ENCODE results near the gene ANKRD6.

The ANKRD6 gene

GRCh38 chr6:89506716-89507617 lies 74.0 kb downstream of the ANKRD6 start:
- no peak for DNase-seq (ENCODE audit: low read depth in 2 of 3, low spot score in 2 of 3)

- DNase-seq (ENCODE audit: low read depth in 2 of 3, low spot score in 2 of 3), result no peak
Observed at GRCh38 chr6:89508755-89509563, 76.0 kb downstream of the ANKRD6 start.

- no peak for DNase-seq (ENCODE audit: low read depth in 2 of 3, low spot score in 2 of 3)
Observed at GRCh38 chr6:89509777-89510281, 76.9 kb downstream of the ANKRD6 start.

GRCh38 chr6:89510393-89510792 lies 77.4 kb downstream of the ANKRD6 start:
- no peak for DNase-seq (ENCODE audit: low read depth in 2 of 3, low spot score in 2 of 3)

GRCh38 chr6:89518352-89519055 lies 85.6 kb downstream of the ANKRD6 start:
- no peak for DNase-seq (ENCODE audit: low read depth in 2 of 3, low spot score in 2 of 3)

- no peak for DNase-seq (ENCODE audit: low read depth in 2 of 3, low spot score in 2 of 3)
Observed at GRCh38 chr6:89520736-89521135, 87.8 kb downstream of the ANKRD6 start.

GRCh38 chr6:89522778-89523177 lies 89.8 kb downstream of the ANKRD6 start:
- DNase-seq (ENCODE audit: low read depth in 2 of 3, low spot score in 2 of 3), result no peak

GRCh38 chr6:89525786-89526562 lies 93.0 kb downstream of the ANKRD6 start:
- no peak for DNase-seq (ENCODE audit: low read depth in 2 of 3, low spot score in 2 of 3)

- no peak for DNase-seq (ENCODE audit: low read depth in 2 of 3, low spot score in 2 of 3)
Observed at GRCh38 chr6:89526563-89526869, 93.6 kb downstream of the ANKRD6 start.

GRCh38 chr6:89527634-89528033 lies 94.7 kb downstream of the ANKRD6 start:
- no peak for DNase-seq (ENCODE audit: low read depth in 2 of 3, low spot score in 2 of 3)

GRCh38 chr6:89528866-89529265 lies 95.9 kb downstream of the ANKRD6 start:
- DNase-seq (ENCODE audit: low read depth in 2 of 3, low spot score in 2 of 3), result no peak

- no peak for DNase-seq (ENCODE audit: low read depth in 2 of 3, low spot score in 2 of 3)
Observed at GRCh38 chr6:89530982-89531381, 98.0 kb downstream of the ANKRD6 start.

GRCh38 chr6:89536231-89536630 lies 103.3 kb downstream of the ANKRD6 start:
- DNase-seq (ENCODE audit: low read depth in 2 of 3, low spot score in 2 of 3), result no peak

GRCh38 chr6:89539779-89540178 lies 106.8 kb downstream of the ANKRD6 start:
- DNase-seq (ENCODE audit: low read depth in 2 of 3, low spot score in 2 of 3), result no peak

- DNase-seq (ENCODE audit: low read depth in 2 of 3, low spot score in 2 of 3), result no peak
Observed at GRCh38 chr6:89542081-89542857, 109.3 kb downstream of the ANKRD6 start.

- no peak for DNase-seq (ENCODE audit: low read depth in 2 of 3, low spot score in 2 of 3)
Observed at GRCh38 chr6:89542866-89543265, 109.9 kb downstream of the ANKRD6 start.

- no peak for DNase-seq (ENCODE audit: low read depth in 2 of 3, low spot score in 2 of 3)
Observed at GRCh38 chr6:89547281-89547680, 114.3 kb downstream of the ANKRD6 start.

GRCh38 chr6:89553431-89553830 lies 120.5 kb downstream of the ANKRD6 start:
- DNase-seq (ENCODE audit: low read depth in 2 of 3, low spot score in 2 of 3), result no peak

- no peak for DNase-seq (ENCODE audit: low read depth in 2 of 3, low spot score in 2 of 3)
Observed at GRCh38 chr6:89554106-89554505, 121.2 kb downstream of the ANKRD6 start.

GRCh38 chr6:89555031-89555430 lies 122.1 kb downstream of the ANKRD6 start:
- no peak for DNase-seq (ENCODE audit: low read depth in 2 of 3, low spot score in 2 of 3)
